Umbilical cord (tissue), 1 donor: ENCODE measurements around the gene RASGRP2. TPM values are rescaled to one million over a fixed set of nuclear protein-coding genes. Genes with fewer than 3 reads are reported as not detected.

ENCODE experiments used
- total RNA-seq: library from RNA; depleted of rRNA; stranded (reverse); fragments of >200 nt; gene quantifications from one replicate; pipeline ENCODE4 v1.2.3, GENCODE V29; 2014; ENCODE audit warnings: low replicate concordance; ENCODE audit not compliant: insufficient read depth

Gene RASGRP2
- total RNA-seq, 1 donor from 2014 or later, result 15.9 TPM

Other genes with a start within 250 kb of the RASGRP2 start
- gene SLC22A11, start 188.2 kb downstream of the RASGRP2 start, total RNA-seq, result 2.9 TPM
- gene SLC22A12, start 152.9 kb downstream of the RASGRP2 start, total RNA-seq, result 2.4 TPM
- gene NRXN2, start 20.9 kb downstream of the RASGRP2 start, total RNA-seq, result 43.6 TPM
- gene PYGM, start 15.8 kb upstream of the RASGRP2 start, total RNA-seq, result 14.7 TPM
- gene SF1, start 34.4 kb upstream of the RASGRP2 start, total RNA-seq, result 120 TPM
- gene MAP4K2, start 59.1 kb upstream of the RASGRP2 start, total RNA-seq, result 2.6 TPM
- 4.3 TPM for gene MEN1, start 66.4 kb upstream of the RASGRP2 start, total RNA-seq
- 0.96 TPM for gene CDC42BPG, start 100.5 kb upstream of the RASGRP2 start, total RNA-seq
- 56.8 TPM for gene EHD1, start 134.5 kb upstream of the RASGRP2 start, total RNA-seq
- gene ATG2A, start 173.1 kb upstream of the RASGRP2 start, total RNA-seq, result 5.3 TPM
- gene PPP2R5B, start 180.5 kb upstream of the RASGRP2 start, total RNA-seq, result 3.6 TPM
- gene GPHA2, start 191.8 kb upstream of the RASGRP2 start, total RNA-seq, result not detected
- not detected for gene MAJIN, start 228.0 kb upstream of the RASGRP2 start, total RNA-seq